Activated T-cell treated with anti-CD3 and anti-CD28 coated beads, Interleukin-2, amount 50 U/mL, for 48 hours (primary cell): Measurements from ENCODE around the gene GULP1.
"Not testable (repeated sequence)": the region's sequence is repeated elsewhere in the genome, so short reads cannot be mapped to it uniquely, and the experiment has no call there.

Experiments used
- DNase-seq, 2 experiments: peaks; one replicate each; pipeline ENCODE4 v3.0.0-alpha.2; 2020

GULP1 gene

DNA sequence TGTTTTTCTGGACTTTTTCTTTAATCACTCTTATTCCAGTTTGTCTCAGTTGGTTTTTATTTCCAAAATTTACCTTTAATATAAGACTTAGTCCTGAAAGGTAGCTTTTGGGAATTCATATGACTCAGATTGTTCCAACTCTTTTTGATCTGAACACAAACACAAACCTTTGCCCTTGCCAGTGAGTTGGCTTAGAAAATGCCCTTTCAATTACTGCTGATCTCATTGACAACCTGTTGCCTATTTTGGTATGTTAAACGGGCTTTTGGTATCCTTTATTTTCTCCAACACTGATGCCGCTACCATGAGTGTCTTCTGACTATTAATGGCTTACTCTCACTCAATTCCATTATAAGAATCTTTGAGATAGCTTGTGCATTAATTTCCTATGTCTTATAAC is 143.4 kb downstream of the GULP1 start:
- DNase-seq = no peak

DNA sequence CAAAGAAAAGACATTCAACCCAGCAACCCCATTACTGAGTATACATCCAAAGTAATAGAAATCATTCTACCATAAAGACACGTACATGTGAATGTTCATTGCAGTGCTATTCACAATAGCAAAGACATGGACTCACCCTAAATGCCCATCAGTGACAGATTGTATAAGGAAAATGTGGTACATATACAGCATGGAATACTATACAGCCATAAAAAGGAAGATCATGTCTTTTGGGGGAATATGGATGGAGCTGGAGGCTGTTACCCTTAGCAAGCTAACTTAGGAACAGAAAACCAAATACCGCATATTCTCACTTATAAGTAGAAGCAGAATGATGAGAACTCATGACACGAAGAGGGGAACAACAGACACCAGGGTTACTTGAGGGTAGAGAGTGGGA is 145.9 kb downstream of the GULP1 start:
- no peak for DNase-seq

DNA sequence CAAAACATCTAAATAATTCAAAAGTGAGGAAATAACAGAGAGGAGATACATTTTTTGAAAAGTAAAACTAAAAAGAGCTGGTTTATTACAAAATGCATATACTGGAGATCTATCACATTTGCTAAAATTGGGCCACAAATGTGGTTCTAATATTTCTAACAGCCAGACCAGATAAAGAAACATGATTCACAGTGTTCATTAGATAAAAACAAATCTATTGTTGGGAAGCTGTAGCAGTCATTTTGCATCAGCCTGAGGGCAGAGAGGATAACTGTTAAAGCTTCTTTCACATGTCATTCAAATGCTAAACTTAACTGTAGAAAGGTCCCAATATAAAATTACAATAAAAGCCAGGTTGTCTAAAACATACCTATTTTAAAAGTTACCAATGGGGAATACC is 148.3 kb downstream of the GULP1 start:
- no peak for DNase-seq

DNA sequence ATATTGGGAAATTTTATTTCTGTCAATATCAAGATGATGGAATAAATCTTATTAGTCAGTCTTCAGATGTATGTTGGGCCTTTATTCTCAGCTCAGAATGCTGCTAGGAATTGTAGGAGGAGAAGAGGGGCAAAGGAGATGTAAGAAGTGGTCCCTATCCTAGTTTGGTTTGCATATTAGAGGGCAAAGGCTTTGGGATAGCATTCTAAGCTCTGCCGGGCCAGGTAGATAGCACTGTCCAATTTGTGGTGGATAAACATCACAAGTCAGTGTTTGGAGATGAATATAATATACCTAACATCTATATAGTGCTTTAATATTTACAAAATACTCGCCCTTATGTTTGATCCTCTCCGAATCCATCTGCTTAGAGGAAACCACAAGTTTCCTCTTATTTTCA is 149.2 kb downstream of the GULP1 start:
- no peak for DNase-seq

GRCh38 chr2:188441288-188441947 is 149.7 kb downstream of the GULP1 start:
- DNase-seq = no peak

DNA sequence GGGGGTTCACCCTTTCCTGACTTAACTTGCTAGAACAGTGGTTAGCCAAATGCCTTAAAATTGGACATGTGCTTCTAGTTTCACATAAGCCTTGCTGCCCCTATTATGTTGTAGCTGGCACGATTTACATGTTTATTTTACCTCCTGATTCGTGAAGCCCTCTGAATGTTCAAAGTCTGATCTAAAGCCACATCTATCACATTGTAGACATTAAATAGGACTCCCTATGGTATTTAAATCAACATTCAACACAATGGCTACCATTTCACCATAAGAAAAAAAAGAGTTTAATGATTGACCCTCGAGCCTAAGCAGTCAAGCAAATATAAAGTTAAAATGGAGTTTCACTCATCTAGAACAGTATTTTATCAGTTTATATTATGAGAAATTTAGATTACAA is 151.5 kb downstream of the GULP1 start:
- no peak for DNase-seq

DNA sequence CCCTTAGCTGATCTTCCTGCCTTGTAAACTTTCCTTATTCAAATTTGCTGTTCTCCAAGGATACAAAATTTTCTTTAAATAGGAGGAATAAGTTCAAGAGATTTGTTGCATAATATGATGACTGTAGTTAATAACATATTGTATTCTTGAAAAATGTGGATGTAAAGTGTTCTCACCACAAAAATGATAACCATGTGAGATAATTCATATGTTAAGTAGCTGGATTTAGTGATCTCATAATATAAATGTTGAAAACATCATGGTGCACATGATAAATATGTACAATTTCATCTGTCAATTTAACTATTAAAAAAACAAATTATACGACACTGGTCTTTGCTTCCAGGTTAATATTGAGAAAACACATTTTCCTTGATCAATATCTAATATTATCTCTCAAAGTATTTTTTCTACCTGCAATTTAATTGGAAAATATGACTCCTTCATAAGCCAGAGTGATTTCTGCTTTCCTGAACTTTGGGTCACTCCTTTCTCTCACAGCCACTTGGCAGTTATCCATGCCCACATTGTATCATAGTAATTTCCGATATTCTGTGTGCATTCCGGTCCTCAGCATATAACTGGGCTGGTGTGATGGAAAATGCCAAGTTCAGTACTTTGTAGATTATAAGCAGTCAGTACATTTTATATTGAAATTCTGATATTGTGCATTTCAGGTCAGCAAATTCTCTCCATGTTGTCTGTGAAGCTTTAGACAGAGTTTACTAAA is 152.6 kb downstream of the GULP1 start:
- no peak for DNase-seq

GRCh38 chr2:188449561-188449960 is 157.9 kb downstream of the GULP1 start:
- DNase-seq = no peak

- DNase-seq = no peak
Observed at GRCh38 chr2:188449971-188450370, 158.3 kb downstream of the GULP1 start.

- no peak for DNase-seq
Observed at GRCh38 chr2:188450732-188451483, 159.2 kb downstream of the GULP1 start.

- DNase-seq = no peak
Observed at GRCh38 chr2:188452084-188452483, 160.4 kb downstream of the GULP1 start.

- DNase-seq = no peak
Observed at GRCh38 chr2:188456114-188456909, 164.6 kb downstream of the GULP1 start.

DNA sequence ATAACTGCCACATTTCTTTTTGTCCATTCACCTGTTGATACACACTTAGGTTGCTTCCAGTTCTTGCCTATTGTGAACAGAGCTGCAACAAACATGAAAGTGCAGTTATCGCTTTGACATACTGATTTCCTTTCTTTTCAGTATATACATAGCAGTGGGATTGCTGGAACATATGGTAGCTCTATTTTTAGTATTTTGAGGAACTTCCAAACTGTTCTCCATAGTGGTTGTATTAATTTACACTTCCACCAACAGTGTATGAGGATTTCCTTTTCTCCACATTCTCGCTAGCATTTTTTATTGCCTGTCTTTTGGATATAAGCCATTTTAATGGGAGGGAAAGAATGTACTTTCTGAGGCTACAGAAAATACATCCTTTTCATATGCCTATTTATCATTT is 167.4 kb downstream of the GULP1 start:
- DNase-seq = no peak

DNA sequence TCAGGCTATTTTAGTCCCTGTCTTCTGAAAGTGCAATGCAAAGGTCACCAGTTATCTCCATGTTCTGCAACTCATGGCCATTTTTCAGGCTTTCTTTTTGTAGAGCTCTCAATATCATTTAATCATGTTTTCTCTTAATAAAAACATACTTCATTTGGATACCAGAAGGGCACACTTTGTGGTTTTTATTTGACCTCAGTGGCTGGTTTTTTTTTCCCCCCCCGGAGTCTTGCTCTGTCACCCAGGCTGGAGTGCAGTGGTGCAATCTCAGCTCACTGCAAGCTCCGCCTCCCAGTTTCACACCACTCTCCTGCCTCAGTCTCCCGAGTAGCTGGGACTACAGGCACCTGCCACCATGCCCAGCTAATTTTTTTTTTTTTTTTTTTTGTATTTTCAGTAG is 174.4 kb downstream of the GULP1 start:
- not testable (repeated sequence) for DNase-seq

DNA sequence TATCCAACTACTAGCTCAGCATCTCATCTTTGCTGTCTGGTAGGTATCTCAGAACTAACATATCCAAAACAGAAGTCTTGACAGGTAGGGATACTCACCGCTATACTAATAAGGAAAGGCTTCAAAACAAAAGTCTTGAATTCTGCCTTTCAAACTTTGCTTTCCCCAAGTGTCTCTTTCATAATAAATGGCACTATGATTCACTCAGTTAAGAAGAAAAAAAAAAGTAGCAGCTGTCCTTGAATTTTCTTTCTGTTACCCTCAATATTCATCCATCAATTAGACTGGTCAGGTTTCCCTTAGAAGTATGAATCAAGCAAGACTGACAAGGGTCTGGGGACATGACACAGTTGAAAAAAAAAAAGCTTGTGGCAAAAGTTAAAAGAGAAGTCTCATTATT is 175.1 kb downstream of the GULP1 start:
- no peak for DNase-seq

- DNase-seq = no peak
Observed at GRCh38 chr2:188471166-188471565, 179.5 kb downstream of the GULP1 start.

GRCh38 chr2:188473306-188473705 is 181.6 kb downstream of the GULP1 start:
- no peak for DNase-seq

DNA sequence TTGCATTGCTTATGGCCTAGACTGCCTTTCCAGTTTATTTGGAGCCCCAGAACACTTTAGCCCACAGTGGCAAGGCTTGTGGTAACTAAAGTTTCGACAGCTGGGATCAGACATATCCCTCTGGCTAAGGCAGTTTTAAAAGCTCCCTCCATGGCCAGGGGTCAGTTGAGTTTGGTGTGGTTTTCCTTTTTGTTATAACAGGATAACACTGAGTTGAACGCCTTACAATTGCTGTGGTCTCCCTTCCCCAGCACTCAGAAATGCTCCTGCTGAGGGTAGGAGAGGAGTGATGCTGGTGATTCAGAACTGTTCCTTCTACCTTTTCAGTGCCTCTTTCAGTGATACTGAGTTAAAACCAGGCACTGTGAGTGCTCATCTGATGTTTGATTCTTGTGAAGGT is 182.6 kb downstream of the GULP1 start:
- DNase-seq = no peak

GRCh38 chr2:188475945-188476344 is 184.3 kb downstream of the GULP1 start:
- no peak for DNase-seq

DNA sequence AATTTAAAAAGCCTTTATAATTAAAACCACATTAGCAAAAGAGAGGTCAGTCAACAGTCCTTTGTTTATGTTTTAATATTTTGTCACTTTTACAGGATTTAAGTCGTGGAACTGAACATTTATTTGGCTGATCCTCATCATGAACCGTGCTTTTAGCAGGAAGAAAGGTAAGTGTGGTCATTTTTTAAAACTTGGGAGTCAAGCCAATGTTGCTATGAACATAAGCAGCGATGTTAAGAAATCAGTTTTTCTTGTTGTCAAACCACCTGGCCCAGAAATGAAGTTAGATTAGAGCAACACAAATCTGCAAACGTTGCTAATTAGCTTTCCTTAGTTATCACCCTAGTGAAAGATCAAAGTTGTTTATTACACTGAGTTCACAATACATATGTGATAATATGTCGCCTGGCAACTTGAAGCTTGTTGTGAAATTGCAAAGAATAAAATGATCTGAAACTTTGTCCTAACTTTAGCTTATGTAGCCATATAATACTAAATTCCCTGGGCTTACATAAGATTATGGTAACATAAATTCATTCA is 186.0 kb downstream of the GULP1 start:
- no peak for DNase-seq

DNA sequence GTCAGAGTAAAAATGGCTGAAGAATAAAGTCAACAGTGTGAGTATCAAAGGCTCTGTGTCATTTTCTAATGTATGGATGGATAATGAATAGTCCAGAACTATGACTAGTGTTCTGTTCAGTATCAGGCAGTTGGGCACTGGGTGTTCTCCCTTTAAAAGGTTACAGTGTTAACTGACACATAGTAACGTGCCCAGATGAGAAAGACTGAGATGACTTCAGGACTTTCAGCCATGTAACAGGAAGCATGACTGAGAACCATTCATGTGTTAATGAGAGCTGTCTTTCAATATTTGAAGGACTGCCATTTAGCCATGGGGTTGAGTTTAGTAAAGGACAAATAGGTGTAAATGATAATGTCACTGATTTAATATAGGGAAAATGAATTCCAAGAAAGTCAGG is 187.1 kb downstream of the GULP1 start:
- DNase-seq = no peak

DNA sequence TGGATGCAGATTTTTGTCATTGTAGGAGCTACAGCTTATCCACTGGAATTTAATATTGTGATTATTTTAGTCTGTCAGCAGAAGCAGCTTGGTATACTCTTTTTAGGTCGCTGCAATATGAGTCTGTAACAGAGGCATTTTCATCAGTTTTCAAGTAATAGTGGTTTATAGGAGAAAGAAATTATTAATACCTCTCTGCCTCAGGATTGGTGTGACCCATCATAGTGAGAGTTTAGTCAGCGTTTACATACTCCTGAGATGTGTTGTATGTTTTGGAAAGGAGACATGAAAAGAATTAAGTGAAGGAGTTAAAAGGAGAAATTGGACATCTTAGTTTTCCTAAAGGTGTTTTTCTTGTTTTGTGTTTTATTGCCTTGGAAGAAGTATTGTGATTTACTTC is 189.8 kb downstream of the GULP1 start:
- DNase-seq = no peak

DNA sequence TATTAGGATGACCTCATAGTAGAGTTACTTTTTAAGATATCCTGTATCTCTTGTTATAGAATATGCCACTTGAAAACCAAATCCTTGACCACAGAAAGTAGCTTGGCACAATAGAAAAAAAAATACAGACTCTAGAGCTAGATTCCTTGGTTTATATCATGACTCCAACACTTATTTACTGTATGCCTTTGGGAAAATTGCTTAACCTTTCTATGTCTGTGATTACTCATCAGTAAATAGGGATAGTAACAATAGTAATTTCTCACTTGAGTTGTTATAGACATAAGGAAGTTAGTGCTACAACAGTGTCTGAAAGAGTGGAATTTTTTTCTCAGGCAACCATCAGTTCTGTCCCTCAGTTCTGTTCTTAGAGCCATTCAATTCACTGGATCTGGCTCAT is 193.8 kb downstream of the GULP1 start:
- DNase-seq = no peak
